Activated CD8-positive, alpha-beta memory T cell treated with anti-CD3 and anti-CD28 coated beads for 24 hours (primary cell): ENCODE results near the gene RACK1.
"Not testable (repeated sequence)": the region's sequence is repeated elsewhere in the genome, so short reads cannot be mapped to it uniquely, and the experiment has no call there.

ENCODE experiments used
- DNase-seq: peaks from one replicate; pipeline ENCODE4 v3.0.0-alpha.2; 2020

RACK1 gene

DNA sequence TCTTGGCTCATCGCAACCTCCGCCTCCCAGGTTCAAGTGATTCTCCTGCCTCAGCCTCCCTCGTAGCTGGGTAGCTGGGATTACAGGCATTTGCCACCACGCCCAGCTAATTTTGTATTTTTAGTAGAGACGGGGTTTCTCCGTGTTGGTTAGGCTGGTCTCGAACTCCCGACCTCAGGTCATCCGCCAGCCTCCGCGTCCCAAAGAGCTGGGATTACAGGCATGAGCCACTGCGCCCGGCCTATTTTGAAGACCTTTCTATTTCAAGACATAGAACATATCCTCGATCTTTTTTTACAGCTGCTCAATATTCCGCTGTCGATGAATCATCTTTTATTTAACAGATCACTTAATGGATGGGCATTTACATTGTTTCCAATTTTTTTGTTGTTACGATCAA, 33.0 kb downstream of the RACK1 start:
- DNase-seq = not testable (repeated sequence)

DNA sequence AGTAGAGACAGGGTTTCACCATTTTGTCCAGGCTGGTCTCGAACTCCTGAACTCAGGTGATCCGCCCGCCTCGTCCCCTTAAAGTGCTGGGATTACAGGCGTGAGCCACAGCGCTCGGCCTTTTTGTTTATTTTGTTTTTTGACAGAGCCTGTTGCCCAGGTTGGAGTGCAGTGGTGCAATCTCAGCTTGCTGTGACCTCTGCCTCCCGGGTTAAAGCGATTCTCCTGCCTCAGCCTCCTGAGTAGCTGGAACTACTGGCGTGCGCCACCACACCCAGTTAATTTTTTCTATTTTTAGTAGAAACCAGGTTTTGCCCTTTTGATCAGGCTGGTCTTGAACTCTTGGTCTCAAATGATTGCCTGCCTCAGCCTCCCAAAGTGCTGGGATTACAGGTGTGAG, 33.6 kb downstream of the RACK1 start:
- not testable (repeated sequence) for DNase-seq

- DNase-seq = not testable (repeated sequence)
Measured at GRCh38 chr5:181209006-181209405, 34.7 kb downstream of the RACK1 start.

GRCh38 chr5:181207960-181208253, 35.8 kb downstream of the RACK1 start:
- no peak for DNase-seq

- DNase-seq = peak; percentile 98
Measured at GRCh38 chr5:181207214-181207959, 36.3 kb downstream of the RACK1 start.

- DNase-seq = peak; percentile 71
Measured at GRCh38 chr5:181205761-181206649, 37.7 kb downstream of the RACK1 start.

GRCh38 chr5:181204826-181205760, 38.6 kb downstream of the RACK1 start, which contains the start of gene TRIM7:
Gene TRIM7 (minus strand): TSS chr5:181205196. CDS start chr5:181205110, 86 bp downstream.
- DNase-seq = peak; percentile 76

DNA sequence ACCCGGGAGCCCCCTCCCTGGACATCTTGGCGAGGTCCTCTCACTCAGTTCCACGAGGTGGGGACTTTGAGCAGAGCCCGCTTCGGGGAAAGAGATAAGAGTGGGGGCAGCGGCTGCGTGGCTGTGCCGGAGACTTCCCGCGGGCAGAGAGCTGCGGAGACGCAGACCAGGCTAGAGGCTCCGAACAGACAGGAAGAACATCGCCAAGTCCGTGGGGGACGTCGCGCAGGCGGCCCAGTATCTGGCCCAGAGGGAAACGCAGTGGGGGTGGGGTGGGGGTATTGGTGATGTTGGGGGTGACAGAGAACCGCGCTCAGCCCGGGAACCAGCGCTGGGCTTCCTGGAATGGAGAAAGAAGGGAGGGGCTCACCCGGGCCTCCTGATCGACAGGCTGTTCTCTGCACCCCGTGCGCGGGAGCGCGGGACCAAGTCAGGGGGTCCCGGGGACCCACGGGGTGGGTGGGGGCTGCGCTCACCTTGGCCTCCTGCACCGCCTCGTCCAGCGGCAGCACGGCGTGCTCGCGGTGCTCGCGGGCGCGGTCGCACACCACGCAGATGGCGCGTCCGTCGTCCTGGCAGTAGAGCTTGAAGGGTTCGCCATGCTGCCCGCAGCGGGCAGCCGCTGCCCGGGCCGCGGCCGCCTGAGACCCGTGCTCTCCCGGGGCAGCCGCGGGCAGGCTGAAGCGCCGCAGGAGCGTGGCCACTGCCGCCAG, 39.4 kb downstream of the RACK1 start:
- DNase-seq = peak; percentile 72

- DNase-seq = no peak
Measured at GRCh38 chr5:181203777-181204112, 40.0 kb downstream of the RACK1 start.

DNA sequence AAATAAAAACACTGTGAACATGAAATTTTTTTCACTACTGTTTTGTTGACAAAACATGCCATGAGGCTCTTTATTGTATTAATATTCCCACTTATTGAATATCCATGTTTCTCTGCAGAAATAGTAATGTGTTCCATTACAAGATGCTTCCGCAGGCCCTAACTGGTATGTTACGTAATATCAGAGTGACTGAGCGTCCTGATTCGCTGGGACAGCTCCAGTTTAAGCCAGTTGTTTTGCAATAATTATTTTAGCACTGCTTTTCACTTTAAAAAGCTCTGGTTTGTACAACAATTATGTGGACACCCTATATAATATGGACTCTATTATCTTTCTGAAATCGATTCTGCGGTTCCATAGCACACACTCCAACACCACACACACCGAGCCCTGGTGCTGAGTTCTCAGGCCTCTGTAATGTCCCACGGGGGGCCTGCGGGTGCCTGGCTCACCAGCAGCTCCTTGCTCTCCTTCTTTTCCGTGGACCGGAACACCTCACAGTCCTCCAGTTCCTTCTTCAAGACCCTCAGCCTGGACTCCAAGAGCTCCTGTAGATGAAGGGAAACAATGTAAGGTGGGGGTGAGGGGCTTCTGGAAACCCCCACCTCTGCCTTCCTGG, 40.5 kb downstream of the RACK1 start:
- DNase-seq = no peak

DNA sequence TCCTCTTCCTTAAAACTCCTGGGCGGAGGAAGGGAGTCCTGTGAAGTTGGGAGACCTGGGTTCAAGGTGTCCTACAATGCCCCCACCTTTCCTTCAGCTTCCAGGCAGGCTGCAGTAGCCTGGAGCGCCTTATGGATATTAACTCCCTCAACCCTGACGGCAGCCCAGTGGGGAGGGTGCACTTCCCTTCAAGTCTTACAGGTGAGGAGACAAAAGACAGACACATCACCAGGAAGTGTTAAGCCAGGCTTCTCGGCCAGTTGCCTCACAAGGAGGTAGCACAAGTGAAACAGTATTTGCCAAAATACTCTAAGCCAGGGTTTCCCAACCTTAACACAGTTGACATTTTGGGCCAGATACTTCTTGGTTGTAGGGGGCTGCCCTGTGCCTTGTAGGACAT, 42.9 kb downstream of the RACK1 start:
- DNase-seq = no peak

DNA sequence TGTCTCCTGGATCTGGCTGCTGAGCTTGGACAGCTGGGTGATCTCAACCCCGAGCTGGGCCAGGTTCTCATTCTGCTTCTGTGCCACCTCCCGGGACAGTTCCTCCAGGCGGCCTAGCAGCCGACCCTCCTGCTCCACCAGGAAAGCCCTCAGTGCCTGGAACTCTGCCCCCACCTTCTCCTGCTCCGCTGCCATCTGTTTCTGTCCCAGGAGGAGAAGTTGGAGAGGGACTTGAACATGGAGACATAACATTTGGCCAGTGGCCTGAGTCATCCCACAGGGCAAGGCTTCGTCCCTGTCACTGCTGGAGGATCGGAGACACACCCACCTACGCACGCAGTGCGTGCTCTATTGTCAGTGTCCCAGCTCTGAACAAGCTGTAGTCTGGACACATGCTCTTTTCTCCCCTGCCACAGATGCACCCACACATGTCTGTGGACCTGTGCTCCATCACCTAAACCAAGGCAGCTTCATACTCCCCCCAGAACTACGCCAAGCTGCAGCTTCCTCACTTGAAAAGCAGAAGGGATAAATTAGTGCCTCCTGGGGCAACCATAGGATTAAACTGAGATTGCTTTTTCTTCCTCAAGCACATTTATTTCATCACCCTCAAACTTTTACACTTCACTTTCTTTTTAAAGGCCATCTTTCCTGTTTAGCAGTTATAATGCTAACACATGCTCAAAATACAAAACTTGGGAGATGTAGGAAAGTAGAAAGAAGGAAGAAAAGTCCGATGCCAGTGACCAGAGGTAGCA, 43.6 kb downstream of the RACK1 start:
- DNase-seq = no peak

- no peak for DNase-seq
Measured at GRCh38 chr5:181198905-181199519, 44.7 kb downstream of the RACK1 start.

DNA sequence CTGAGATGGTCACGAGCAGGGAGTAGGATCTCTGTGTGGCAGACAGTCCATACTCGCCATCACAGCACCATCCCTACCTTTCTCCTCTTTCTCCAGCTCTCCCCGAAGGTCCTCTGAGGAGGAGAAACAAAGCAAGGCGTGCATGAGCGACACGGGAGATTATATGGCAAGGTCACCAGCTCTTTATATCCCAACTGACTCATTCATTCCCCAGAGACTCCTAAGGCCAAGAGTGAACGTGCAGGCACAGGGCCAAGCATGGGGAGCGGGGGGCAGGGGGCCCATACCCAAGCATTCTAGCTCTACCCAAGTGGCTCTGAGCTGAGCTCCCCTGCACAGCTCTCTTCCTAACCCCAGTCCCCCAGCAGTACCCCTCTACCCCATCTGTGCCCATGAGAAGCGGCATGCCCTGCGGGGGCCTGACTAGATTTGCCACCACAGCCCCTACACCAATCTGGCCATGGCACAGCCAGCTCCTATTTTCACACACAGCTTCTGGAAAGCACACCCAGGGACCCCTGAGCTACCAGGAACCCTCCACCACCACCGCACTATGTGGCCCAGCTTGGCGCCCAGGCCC, 45.5 kb downstream of the RACK1 start:
- no peak for DNase-seq

- no peak for DNase-seq
Measured at GRCh38 chr5:181197326-181197951, 46.3 kb downstream of the RACK1 start.

DNA sequence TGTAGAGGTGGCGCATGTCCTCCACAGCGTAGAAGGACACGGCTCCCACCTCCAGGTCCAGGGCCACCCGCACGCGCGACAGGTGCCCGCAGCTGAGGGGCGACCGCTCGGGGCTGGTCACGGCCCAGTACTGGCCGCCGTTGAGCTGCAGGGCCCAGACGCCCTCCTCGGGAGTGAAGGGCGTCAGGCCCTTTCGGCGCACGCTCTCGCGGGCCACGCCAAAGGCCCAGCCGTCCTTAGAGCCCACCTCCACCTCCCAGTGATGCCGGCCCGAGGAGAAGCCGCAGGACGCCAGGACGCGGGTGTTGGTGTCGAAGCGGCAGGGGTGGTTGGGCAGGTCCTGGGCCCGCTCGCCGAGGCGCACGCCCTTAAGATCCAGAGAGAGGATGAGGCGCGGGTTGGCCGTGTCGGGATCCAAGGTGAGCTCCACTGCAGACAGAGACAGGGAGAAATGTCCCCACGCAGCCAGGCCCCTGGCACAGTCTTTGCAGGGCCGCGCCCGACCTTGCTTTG, 48.4 kb downstream of the RACK1 start:
- no peak for DNase-seq

DNA sequence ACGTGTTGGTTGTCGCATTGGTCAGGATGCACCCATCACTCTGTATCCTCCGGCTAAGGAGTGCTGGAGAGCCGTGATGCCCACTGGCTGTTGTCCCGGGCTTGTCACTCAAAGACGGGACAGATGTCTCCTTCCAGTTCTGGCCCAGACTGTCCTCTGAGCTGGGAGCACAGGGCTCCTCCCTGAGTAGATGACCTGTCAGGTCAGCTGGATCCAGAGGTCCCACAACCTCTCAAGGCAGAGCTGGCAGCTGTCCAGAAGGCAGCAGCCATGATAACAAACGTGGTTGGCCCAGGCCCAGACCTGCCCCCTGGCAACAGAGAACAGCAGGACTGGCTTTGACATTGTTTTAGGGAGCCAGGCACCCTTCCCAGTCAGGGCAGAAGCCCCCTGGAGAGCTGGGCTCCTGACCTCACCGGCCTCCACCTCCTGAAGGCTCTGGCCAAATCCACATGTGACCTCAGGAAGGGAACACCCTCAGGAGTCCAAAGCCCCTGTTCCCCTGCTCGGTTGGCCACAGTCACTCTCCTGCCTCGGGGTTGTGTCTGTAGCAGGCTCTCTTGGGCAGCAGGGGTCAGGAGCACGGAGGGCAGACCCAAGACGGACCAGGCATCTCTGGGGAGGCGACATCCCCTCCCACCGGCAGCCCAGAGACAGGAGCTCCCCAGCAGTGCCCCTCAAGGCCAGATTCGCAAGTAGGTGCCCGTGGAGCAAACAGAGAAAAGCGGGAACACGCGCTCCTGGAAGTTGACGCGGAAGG, 49.0 kb downstream of the RACK1 start:
- DNase-seq = no peak

GRCh38 chr5:181193656-181194055, 50.0 kb downstream of the RACK1 start:
- DNase-seq = no peak
